ENCODE results near the gene PABPC1L. TPM values are rescaled to one million over a fixed set of nuclear protein-coding genes. Genes with fewer than 3 reads are reported as not detected.

The PABPC1L gene
- total RNA-seq, 1 donor from 2014 or later = 0.64 TPM

DNA sequence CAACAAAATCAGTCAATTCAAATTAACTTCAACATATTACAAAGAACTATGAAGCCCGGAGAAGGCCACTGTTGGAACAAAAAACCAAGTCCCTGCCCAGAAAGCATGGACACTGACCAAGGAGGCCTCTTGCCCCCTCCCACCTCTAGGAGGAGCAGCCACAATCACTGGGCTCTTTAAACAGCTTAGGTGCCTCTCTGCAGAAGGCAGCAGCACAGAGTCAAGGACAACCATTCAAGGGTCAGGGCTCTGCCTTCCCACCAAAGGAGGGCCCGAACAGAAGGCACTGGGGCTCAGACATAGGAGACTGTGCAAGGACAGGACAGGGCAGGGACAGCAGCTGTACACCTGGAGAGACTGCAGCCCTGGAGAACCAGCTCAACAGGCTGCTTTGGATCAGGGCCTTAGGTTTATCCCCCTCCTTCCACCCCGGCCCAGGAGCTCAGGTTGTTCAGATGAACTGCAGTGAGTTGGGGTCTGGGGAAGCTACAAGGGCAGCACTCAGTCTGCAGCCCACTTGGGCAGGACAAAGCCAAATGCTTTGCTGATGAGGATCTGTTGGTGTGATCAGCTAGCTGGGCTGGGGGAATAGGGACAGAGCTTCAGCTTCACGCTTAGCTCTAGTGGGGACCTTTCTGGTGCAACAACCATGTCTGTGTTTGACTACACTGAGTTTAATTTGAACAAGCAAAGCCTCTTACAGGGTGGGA lies 32.6 kb downstream of the PABPC1L start:
- no peak for DNase-seq (ENCODE audit: low read depth in 2 of 2)

GRCh38 chr20:44943828-44944227 lies 34.0 kb downstream of the PABPC1L start:
- DNase-seq (ENCODE audit: low read depth in 2 of 2) = no peak

GRCh38 chr20:44945261-44945660 lies 35.4 kb downstream of the PABPC1L start:
- DNase-seq (ENCODE audit: low read depth in 2 of 2) = no peak

- no peak for DNase-seq (ENCODE audit: low read depth in 2 of 2)
Observed at GRCh38 chr20:44946271-44946852, 36.5 kb downstream of the PABPC1L start.

- DNase-seq (ENCODE audit: low read depth in 2 of 2) = no peak
Observed at GRCh38 chr20:44948107-44948506, 38.2 kb downstream of the PABPC1L start.

DNA sequence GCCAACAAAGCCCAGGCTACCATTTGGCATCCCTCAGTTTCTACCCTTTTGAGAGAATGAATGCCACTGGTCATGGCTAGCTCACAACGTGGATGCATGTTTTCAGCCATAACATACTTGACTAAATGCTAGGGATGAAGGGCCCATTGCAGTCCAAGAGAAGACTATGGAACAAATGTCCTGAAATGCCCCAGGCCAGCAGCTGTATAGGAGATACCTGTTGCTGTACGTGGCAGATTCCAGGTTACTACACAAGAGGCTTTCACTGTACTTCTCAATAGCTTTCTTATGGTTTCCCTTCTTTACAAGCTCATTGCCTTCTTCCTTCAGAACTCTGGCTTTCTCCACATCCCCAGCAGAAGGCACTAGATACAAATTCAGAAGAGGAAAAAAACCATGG lies 38.7 kb downstream of the PABPC1L start:
- DNase-seq (ENCODE audit: low read depth in 2 of 2) = no peak

- no peak for DNase-seq (ENCODE audit: low read depth in 2 of 2)
Observed at GRCh38 chr20:44950368-44950767, 40.5 kb downstream of the PABPC1L start.

DNA sequence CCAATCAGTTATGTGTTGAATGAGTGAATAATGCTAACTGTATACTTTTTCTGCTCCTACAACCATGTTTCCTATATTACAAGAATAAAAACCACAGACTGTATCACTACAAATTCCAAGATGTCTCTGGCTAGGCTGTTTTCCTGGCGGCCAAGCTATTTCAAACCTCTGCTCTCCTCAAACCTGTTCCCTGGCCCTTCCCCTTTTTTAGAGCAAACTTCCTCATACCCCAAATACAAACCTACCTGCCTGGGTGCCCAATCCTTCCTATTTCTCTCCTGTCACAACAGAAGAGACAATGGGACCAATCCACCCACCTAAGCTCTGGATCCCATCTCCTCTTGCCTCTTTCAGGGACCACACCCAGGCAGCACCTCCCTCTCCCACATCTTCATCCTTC lies 42.9 kb downstream of the PABPC1L start:
- no peak for DNase-seq (ENCODE audit: low read depth in 2 of 2)

- DNase-seq (ENCODE audit: low read depth in 2 of 2) = no peak
Observed at GRCh38 chr20:44954211-44954610, 44.4 kb downstream of the PABPC1L start.

GRCh38 chr20:44955270-44955669 lies 45.4 kb downstream of the PABPC1L start:
- no peak for DNase-seq (ENCODE audit: low read depth in 2 of 2)

DNA sequence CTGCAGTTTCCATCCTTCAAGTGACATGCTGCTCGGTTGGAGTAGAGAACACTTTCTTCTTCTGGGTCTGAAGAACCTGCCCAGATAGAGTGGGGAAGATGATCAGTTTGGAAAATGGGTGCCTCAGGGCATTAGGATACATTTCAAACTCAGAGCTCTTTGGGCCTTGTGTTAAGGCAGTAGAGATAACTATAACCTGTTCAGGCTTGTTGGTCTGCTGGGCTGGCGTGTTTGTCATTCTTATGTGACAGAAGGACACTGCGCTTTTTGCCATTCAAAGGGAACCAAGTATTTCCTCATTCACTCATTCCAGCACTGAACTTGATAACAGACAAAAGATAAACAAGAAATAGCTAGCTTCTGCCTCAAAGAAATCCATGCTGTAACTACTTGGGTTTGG lies 46.5 kb downstream of the PABPC1L start:
- no peak for DNase-seq (ENCODE audit: low read depth in 2 of 2)

DNA sequence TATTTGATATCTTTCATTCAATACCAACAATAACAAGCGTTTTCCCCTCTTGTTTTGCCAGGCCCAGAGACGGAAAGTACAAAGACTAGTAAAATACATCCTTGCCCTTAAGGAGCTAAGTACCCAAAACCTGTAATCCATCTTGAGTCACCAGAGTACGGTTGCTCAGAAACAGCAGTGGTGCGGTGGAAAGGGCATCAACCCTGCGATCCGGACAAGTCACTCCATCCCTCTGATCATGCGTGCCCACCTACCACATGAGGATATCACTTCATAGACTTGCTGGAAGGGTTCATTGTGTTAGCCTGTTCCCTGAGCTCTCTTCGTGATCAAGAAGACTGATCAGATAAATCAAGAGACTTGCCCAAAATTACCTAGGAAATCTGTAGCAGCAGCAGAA lies 48.4 kb downstream of the PABPC1L start:
- no peak for DNase-seq (ENCODE audit: low read depth in 2 of 2)

DNA sequence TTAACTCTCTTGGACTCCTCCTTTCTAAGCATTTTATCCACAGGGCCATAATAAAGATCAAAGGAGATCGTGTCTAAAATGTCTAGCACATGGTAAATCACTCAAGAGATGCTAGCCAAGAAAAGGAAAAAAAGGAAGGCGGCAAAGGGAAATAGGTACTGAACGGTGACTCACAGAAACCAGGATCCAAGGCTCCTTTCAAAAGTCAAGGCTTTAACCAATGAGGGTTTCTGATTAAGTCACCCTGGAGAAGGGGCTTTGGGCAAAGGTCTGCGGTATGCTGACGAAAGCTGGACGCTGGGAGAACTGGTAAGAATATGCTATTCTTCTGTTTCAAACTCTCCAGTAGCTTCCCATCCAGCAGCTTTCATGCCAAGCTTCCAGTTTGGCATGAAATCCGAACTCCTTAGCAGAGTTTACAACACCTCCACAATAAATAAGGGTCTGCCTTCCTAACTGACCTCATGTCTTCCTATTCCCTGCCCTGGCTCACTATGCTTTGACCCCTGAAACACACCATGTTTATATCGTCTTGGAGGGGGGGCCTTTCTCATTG lies 49.3 kb downstream of the PABPC1L start:
- peak in 1 of 2 donors; percentile 50 for DNase-seq (ENCODE audit: low read depth in 2 of 2)

DNA sequence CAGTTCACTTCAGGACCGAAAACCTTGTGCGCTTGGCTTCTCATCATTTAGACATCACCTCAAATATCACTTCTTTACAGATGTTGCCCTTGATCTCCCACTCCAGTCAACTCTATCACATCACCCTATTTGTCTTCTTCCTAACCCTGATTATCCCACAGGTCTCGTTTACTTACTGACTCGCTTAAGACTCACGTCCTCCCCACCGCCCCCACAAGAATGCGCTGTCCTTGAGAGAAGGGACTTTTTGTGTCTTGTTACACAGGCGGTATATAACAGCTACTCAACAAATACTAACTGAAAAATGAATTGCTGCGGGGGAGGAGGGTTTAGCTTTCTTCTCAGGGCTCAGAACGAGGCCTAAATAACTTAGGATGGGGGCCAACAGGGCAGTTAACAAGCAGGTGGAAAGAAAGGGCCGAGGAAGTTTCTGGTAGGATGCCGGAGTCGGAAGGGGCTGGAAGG lies 49.8 kb downstream of the PABPC1L start:
- DNase-seq (ENCODE audit: low read depth in 2 of 2) = peak in 1 of 2 donors; percentile 69

GRCh38 chr20:44960103-44960852 lies 50.4 kb downstream of the PABPC1L start, which contains the start of gene TOMM34:
TOMM34 (minus strand) TSS chr20:44960397; CDS start chr20:44960333, 64 bp downstream.
- DNase-seq (ENCODE audit: low read depth in 2 of 2) = peak; percentile 68 to 92

DNA sequence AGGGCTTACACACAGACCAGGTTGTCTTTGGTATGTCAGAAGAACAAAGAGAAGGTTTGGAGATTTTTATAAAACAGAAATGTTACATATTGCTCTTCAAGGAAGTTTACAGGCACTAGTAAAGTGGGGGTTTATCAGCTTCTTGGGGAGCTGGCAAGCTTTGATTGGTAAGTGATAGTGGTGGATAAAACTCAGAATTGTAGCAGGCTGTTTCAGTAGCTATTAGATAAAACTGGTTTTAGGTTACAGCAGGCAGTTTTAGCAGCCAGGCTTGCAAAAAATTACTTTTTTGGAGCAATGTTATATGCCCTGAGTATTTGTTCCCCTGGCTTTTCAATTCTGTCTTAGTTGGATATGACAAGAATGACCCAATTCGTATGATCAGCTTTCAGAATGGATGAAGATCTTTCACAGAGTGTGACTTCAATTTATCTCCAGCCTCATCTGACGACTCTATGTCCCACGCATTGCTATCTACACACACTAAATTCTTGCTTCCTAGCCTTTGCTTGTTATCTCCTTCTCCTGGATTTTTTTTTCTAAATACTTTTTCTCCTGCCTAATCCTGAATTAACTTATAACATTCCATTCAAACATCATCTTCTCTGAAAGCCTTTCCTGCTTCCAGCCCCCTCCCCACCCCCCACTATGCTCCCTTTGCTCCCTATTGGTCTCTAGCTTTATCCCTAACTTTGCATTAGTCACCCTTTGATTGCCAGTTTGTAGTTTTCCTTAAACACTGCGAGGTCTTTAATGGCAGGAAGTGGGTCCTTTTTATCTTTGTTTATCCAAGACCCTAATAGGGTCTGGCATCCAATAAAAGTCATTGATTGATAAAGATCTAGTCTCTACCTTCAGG lies 51.4 kb downstream of the PABPC1L start:
- DNase-seq (ENCODE audit: low read depth in 2 of 2) = no peak

- peak in 1 of 2 donors; percentile 29 for DNase-seq (ENCODE audit: low read depth in 2 of 2)
Observed at GRCh38 chr20:44961870-44962267, 52.0 kb downstream of the PABPC1L start.

DNA sequence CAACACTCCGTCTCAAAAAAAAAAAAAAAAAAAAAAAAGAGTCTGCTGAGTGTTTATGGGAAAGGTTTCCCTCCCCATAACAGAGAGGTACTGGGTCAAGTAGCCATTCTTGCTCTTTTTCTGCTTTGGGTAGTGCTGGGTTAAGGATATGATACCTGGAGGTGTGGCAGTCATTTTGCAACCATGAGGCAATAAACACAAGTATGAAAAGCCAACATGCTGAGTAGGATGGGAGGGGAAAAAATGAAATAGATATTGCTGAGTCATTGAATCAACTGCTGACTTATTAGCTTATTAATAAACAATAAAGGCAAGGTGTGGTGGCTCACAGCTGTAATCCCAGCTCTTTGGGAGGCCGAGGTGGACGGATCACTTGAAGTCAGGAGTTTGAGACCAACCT lies 52.6 kb downstream of the PABPC1L start:
- no peak for DNase-seq (ENCODE audit: low read depth in 2 of 2)

DNA sequence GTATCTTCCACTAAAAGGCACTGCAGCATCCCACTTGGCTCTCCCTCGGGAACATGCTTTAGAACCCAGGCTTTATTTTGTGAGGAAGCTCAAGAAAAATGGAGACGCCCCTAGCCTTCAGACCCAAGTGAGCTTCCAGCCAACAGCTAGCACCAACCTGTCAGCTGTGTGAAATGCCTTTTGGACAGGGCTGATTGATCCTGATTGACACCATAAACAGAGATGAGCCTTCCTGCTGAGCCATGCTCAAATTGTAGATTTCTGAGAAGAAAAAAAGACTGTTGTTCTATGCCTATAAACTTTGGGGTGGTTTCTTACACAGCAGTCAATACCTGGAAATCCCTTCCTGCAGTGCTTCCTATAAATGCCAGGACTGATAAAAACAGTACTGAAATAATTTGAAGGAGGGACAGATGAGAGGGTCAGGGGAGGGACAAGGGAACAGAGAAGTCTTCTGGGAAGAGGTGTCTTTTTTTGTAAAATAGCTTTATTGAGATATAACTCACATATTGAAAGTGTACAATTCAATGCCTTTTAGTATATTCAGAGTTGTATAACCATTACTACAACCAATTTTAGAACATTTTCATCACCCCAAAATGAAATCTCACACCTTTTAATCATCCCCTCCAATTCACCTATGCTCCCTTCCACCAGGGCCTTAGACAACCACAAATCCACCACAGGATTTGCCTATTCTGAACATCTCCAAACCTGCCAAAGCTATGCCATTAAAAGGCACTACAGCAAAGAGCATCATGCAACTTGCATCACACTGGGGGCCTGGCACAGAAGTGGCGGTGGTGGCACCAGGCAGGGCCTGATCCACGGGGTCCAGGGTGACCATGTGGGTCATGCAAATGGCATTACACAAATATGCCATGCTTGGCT lies 53.7 kb downstream of the PABPC1L start:
- no peak for DNase-seq (ENCODE audit: low read depth in 2 of 2)

- no peak for DNase-seq (ENCODE audit: low read depth in 2 of 2)
Observed at GRCh38 chr20:44965651-44966029, 55.8 kb downstream of the PABPC1L start.

Data from dermis microvascular lymphatic vessel endothelial cell (primary cell).